GM19397 (cell line): ENCODE results near the gene SYT3.

Experiments used
- ATAC-seq: cut with Tn5 transposase; IDR thresholded peaks from one replicate; pipeline ENCODE4 v1.9.1; 2021; ENCODE audit warnings: mild to moderate bottlenecking, moderate library complexity; ENCODE audit not compliant: unreplicated experiment

Gene SYT3

GRCh38 chr19:50639121-50640112 lies at the start of gene SYT3:
TSS of gene SYT3 (minus strand) at chr19:50639881. CDS start at chr19:50637411, 2,470 bp downstream.
- ATAC-seq = no peak

GRCh38 chr19:50688766-50689165 lies 49.1 kb upstream of the SYT3 start:
- no peak for ATAC-seq

- ATAC-seq = no peak
These were observed 46.8 kb upstream of the SYT3 start for GRCh38 chr19:50686310-50687032.

GRCh38 chr19:50679177-50680125 lies 39.8 kb upstream of the SYT3 start:
- ATAC-seq = peak; percentile 78

- no peak for ATAC-seq
These were observed 38.6 kb upstream of the SYT3 start for GRCh38 chr19:50678323-50678722.

- ATAC-seq = no peak
These were observed 38.0 kb upstream of the SYT3 start for GRCh38 chr19:50677636-50678035.

GRCh38 chr19:50676625-50677197 lies 37.0 kb upstream of the SYT3 start:
- ATAC-seq = no peak

GRCh38 chr19:50673118-50673517 lies 33.4 kb upstream of the SYT3 start:
- ATAC-seq = no peak

GRCh38 chr19:50670102-50670380 lies 30.4 kb upstream of the SYT3 start:
- no peak for ATAC-seq

GRCh38 chr19:50669302-50670101 lies 29.8 kb upstream of the SYT3 start:
- no peak for ATAC-seq

- ATAC-seq = no peak
These were observed 29.2 kb upstream of the SYT3 start for GRCh38 chr19:50668879-50669278.

GRCh38 chr19:50668416-50668815 lies 28.7 kb upstream of the SYT3 start:
- ATAC-seq = no peak

- no peak for ATAC-seq
These were observed 28.1 kb upstream of the SYT3 start for GRCh38 chr19:50667759-50668231.

- no peak for ATAC-seq
These were observed 27.6 kb upstream of the SYT3 start for GRCh38 chr19:50667177-50667758.

- ATAC-seq = no peak
These were observed 26.9 kb upstream of the SYT3 start for GRCh38 chr19:50666346-50667176.

GRCh38 chr19:50664204-50664603 lies 24.5 kb upstream of the SYT3 start:
- ATAC-seq = no peak

GRCh38 chr19:50663482-50663790 lies 23.8 kb upstream of the SYT3 start:
- ATAC-seq = no peak

GRCh38 chr19:50662651-50663481 lies 23.2 kb upstream of the SYT3 start:
- ATAC-seq = no peak
